Karpas-422 (cell line): Measurements from ENCODE around the gene SMIM13. TPM values are rescaled to one million over a fixed set of nuclear protein-coding genes. Genes with fewer than 3 reads are reported as not detected.
A peak's percentile ranks its signal among the peaks of the same experiment; 100 is the strongest.

Experiments
- DNase-seq: peaks from one replicate; pipeline ENCODE4 v3.0.0-alpha.2; 2015
- H2AFZ ChIP-seq: fragments of 200-600 bp; sonication (generic); 2 replicates; pipeline ENCODE4 v1.6.1; 2014; ENCODE audit warnings: antibody characterized with exemption, low read length, mixed read lengths
- H3K27ac ChIP-seq: fragments of 200-600 bp; sonication (generic); 2 replicates; pipeline ENCODE4 v1.5.1; 2014; ENCODE audit warnings: mild to moderate bottlenecking, low read length, moderate library complexity
- H3K27me3 ChIP-seq: fragments of 200-600 bp; sonication (generic); 2 replicates; pipeline ENCODE4 v1.6.1; 2014; ENCODE audit warnings: low read length, mixed read lengths
- H3K36me3 ChIP-seq: fragments of 200-600 bp; sonication (generic); 2 replicates; pipeline ENCODE4 v1.6.1; 2014; ENCODE audit warnings: low read length, mixed read lengths; ENCODE audit not compliant: insufficient read depth
- H3K4me1 ChIP-seq: fragments of 200-600 bp; sonication (generic); 2 replicates; pipeline ENCODE4 v1.6.1; 2014; ENCODE audit warnings: mild to moderate bottlenecking, low read length, mixed read lengths
- H3K4me2 ChIP-seq: fragments of 200-600 bp; sonication (generic); 2 replicates; pipeline ENCODE4 v1.6.1; 2014; ENCODE audit warnings: low read length, low read depth, mild to moderate bottlenecking; ENCODE audit not compliant: poor library complexity, severe bottlenecking
- H3K4me3 ChIP-seq: fragments of 200-600 bp; sonication (generic); 2 replicates; pipeline ENCODE4 v1.5.1; 2014; ENCODE audit warnings: mild to moderate bottlenecking, antibody characterized with exemption, low read length, mixed read lengths
- H3K79me2 ChIP-seq: fragments of 200-600 bp; sonication (generic); 2 replicates; pipeline ENCODE4 v1.6.1; 2014; ENCODE audit warnings: mild to moderate bottlenecking, low read length, mixed read lengths
- H3K9ac ChIP-seq: fragments of 200-600 bp; sonication (generic); 2 replicates; pipeline ENCODE4 v1.6.0; 2014; ENCODE audit warnings: low read length
- H3K9me2 ChIP-seq: fragments of 200-600 bp; sonication (generic), shearing (Covaris generic); replicated peaks from 2 replicates; pipeline ENCODE4 v1.6.0; 2014; ENCODE audit warnings: mild to moderate bottlenecking, low read length, moderate library complexity; ENCODE audit not compliant: insufficient read depth
- H3K9me3 ChIP-seq: fragments of 300-700, 200-600 bp; sonication (generic); 2 replicates; pipeline ENCODE4 v1.6.1; 2014; ENCODE audit warnings: low read length, mixed read lengths
- H4K20me1 ChIP-seq: fragments of 200-600 bp; sonication (generic); 2 replicates; pipeline ENCODE4 v1.6.1; 2014; ENCODE audit warnings: mild to moderate bottlenecking, antibody characterized with exemption, low read length, low read depth; ENCODE audit not compliant: insufficient read depth
- total RNA-seq: library from RNA; depleted of rRNA; stranded (reverse); fragments of >200 nt; shearing (Covaris generic); gene quantifications from 2 replicates; pipeline ENCODE4 v1.2.3, GENCODE V29; 2014; ENCODE audit warnings: low replicate concordance

The SMIM13 gene
- total RNA-seq, 1 experiment from 2014 or later = 8.9 TPM

- Histone ChIP-seq H3K4me2 (no peak overlapping the region), H3K9me3 (no peaks in the 10 kb centered on the region), H3K9me2 (no peaks in the 10 kb centered on the region), H4K20me1 (peaks cover 17% of the 10 kb centered on the region; the same call in 1 of the 2 replicates), H3K4me1 (peaks cover 19% of the 10 kb centered on the region), H3K27me3 (no peaks in the 10 kb centered on the region), H2AFZ (no peak overlapping the region), H3K27ac (no peak overlapping the region), H3K36me3 (0 out of 2 replicates have a peak, but pooled peaks cover 9% of the 10 kb centered on the region), H3K9ac (no peak overlapping the region), H3K79me2 (peaks cover 34% of the 10 kb centered on the region), H3K4me3 (no peak overlapping the region)
- no peak for DNase-seq
These were observed 37.0 kb downstream of the SMIM13 start for GRCh38 chr6:11130605-11131004.

- H3K9me3 ChIP-seq = no peaks in the 10 kb centered on the region
- H3K27me3 ChIP-seq = no peaks in the 10 kb centered on the region
- no peak for DNase-seq
- H3K4me2 ChIP-seq = no peak overlapping the region
- no peak overlapping the region for H3K9ac ChIP-seq
- H2AFZ ChIP-seq = no peak overlapping the region
- H3K27ac ChIP-seq = no peak overlapping the region
- H3K4me1 ChIP-seq = peaks cover 19% of the 10 kb centered on the region
- H3K4me3 ChIP-seq = no peak overlapping the region
- H3K79me2 ChIP-seq = peaks cover 24% of the 10 kb centered on the region
- H3K9me2 ChIP-seq = no peaks in the 10 kb centered on the region
- 0 out of 2 replicates have a peak, but pooled peaks cover 9% of the 10 kb centered on the region for H3K36me3 ChIP-seq
- H4K20me1 ChIP-seq = peaks cover 17% of the 10 kb centered on the region; the same call in 1 of the 2 replicates
These were observed 38.7 kb downstream of the SMIM13 start for GRCh38 chr6:11132194-11132888.

DNA sequence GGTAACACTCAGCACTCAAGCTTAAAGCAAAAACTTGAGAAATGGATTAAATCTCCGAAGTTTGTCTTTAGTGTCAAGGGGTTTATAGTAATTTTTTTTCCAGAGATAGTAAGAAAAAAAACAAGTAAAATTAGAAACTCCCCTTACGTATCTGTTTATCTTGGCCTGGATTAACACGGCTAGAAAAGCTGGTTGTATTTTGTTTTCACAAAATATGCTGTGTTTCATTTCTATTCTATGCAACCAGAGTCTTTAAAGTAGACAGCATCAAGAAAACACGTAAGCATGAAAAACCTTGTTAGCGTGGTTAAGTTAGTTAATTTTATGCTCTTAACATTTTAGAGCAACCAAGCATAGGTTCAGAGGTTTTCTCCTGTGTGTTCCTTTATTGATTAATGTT is 39.6 kb downstream of the SMIM13 start:
- DNase-seq = no peak
- H3K27me3 ChIP-seq = no peaks in the 10 kb centered on the region
- no peak overlapping the region for H3K4me2 ChIP-seq
- peaks cover 17% of the 10 kb centered on the region; the same call in 1 of the 2 replicates for H4K20me1 ChIP-seq
- H3K79me2 ChIP-seq = peaks cover 24% of the 10 kb centered on the region
- H3K4me1 ChIP-seq = peaks cover 19% of the 10 kb centered on the region
- no peak overlapping the region for H2AFZ ChIP-seq
- H3K9me2 ChIP-seq = no peaks in the 10 kb centered on the region
- H3K4me3 ChIP-seq = no peak overlapping the region
- H3K9me3 ChIP-seq = no peaks in the 10 kb centered on the region
- no peak overlapping the region for H3K27ac ChIP-seq
- 0 out of 2 replicates have a peak, but pooled peaks cover 9% of the 10 kb centered on the region for H3K36me3 ChIP-seq
- H3K9ac ChIP-seq = no peak overlapping the region

DNA sequence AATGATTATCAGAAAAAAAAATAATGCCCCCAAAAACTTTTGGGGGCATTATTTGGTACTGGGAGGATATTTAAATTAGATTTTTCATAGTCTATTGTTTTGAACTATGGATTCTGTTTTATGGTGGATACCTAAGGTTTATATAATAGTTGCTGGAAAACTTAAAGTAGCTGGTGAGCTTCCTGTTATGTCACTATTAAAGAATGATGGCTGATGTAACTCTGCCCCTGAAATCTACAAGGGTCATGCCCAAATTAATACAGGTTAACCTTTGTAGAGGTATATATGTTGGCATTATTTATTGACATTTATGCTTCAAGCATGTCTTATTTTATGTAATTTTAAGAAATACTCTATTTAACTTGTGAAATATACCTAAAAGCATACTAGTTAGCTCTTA is 43.2 kb downstream of the SMIM13 start:
- Histone ChIP-seq H2AFZ (no peak overlapping the region), H4K20me1 (no peaks in the 10 kb centered on the region; the same call in 1 of the 2 replicates), H3K4me1 (peaks cover 42% of the 10 kb centered on the region), H3K79me2 (no peaks in the 10 kb centered on the region), H3K4me3 (no peak overlapping the region), H3K9me2 (no peaks in the 10 kb centered on the region), H3K27ac (no peak overlapping the region), H3K4me2 (no peak overlapping the region), H3K36me3 (0 out of 2 replicates have a peak, but pooled peaks cover 9% of the 10 kb centered on the region), H3K9ac (no peak overlapping the region), H3K27me3 (no peaks in the 10 kb centered on the region), H3K9me3 (no peaks in the 10 kb centered on the region)
- no peak for DNase-seq

- Histone ChIP-seq H3K36me3 (0 out of 2 replicates have a peak, but pooled peaks cover 9% of the 10 kb centered on the region), H3K4me2 (peak overlapping the region; percentile 24), H3K27ac (no peak overlapping the region), H3K27me3 (no peaks in the 10 kb centered on the region), H3K4me1 (peaks cover 30% of the 10 kb centered on the region), H3K9me2 (no peaks in the 10 kb centered on the region), H3K9ac (no peak overlapping the region), H2AFZ (no peak overlapping the region), H3K79me2 (no peaks in the 10 kb centered on the region), H3K4me3 (no peak overlapping the region), H4K20me1 (no peaks in the 10 kb centered on the region; the same call in 1 of the 2 replicates), H3K9me3 (no peaks in the 10 kb centered on the region)
- DNase-seq = no peak
These were observed 45.7 kb downstream of the SMIM13 start for GRCh38 chr6:11139051-11139960.

- H3K9me2 ChIP-seq = no peaks in the 10 kb centered on the region
- no peaks in the 10 kb centered on the region for H3K9me3 ChIP-seq
- H3K4me2 ChIP-seq = peak overlapping the region; percentile 24
- DNase-seq = no peak
- no peaks in the 10 kb centered on the region; the same call in 1 of the 2 replicates for H4K20me1 ChIP-seq
- no peak overlapping the region for H3K9ac ChIP-seq
- H3K27ac ChIP-seq = no peak overlapping the region
- no peaks in the 10 kb centered on the region for H3K27me3 ChIP-seq
- peaks cover 23% of the 10 kb centered on the region for H3K4me1 ChIP-seq
- H3K4me3 ChIP-seq = no peak overlapping the region
- no peaks in the 10 kb centered on the region for H3K79me2 ChIP-seq
- 0 out of 2 replicates have a peak, but pooled peaks cover 6% of the 10 kb centered on the region for H3K36me3 ChIP-seq
- H2AFZ ChIP-seq = no peak overlapping the region
These were observed 46.4 kb downstream of the SMIM13 start for GRCh38 chr6:11140056-11140455.

DNA sequence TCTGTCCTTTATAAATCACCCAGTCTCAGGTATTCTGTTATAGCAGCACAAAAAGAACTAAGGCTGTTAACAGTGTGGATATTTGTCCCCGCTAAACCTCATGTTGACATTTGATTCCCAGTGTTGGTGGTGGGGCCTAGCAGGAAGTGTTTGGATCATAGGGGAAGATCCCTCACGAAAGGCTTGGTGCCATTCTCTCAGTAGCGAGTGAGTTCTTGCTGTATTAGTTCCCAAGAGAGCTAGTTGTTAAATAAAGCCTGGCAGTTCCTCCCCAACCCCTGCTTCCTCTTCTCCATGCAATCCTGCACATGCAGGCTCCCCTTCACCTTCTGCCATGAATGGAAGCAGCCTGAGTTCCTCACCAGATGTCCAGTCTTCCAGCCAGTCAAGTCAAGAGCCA is 47.7 kb downstream of the SMIM13 start:
- no peaks in the 10 kb centered on the region for H3K36me3 ChIP-seq
- no peaks in the 10 kb centered on the region for H3K9me2 ChIP-seq
- no peaks in the 10 kb centered on the region; the same call in 1 of the 2 replicates for H4K20me1 ChIP-seq
- no peak overlapping the region for H3K9ac ChIP-seq
- no peaks in the 10 kb centered on the region for H3K9me3 ChIP-seq
- no peak overlapping the region for H3K4me3 ChIP-seq
- H3K4me1 ChIP-seq = peaks cover 23% of the 10 kb centered on the region
- no peaks in the 10 kb centered on the region for H3K79me2 ChIP-seq
- DNase-seq = no peak
- H3K4me2 ChIP-seq = no peak overlapping the region
- no peak overlapping the region for H3K27ac ChIP-seq
- H2AFZ ChIP-seq = no peak overlapping the region
- no peaks in the 10 kb centered on the region for H3K27me3 ChIP-seq
